H1 (cell line): ENCODE measurements around the gene PEAK3. TPM values are rescaled to one million over a fixed set of nuclear protein-coding genes. Genes with fewer than 3 reads are reported as not detected.

ENCODE experiments used
- CBX8 ChIP-seq: fragments of 300-800, 300-1000 bp; sonication (generic); IDR thresholded peaks from 2 replicates; pipeline ENCODE4 v1.7.1; 2016; ENCODE audit warnings: low read depth, low read length, borderline replicate concordance
- CHD2 ChIP-seq: IDR thresholded peaks from 2 replicates; pipeline ENCODE4 v1.6.1; 2012; ENCODE audit warnings: low read length, improper control_type of control experiment
- CREB1 ChIP-seq: IDR thresholded peaks from 2 replicates; pipeline ENCODE4 v1.6.1; 2012; ENCODE audit warnings: inconsistent platforms
- CTBP2 ChIP-seq: IDR thresholded peaks from 2 replicates; pipeline ENCODE4 v1.7.0; 2011; ENCODE audit warnings: borderline replicate concordance, mild to moderate bottlenecking, moderate library complexity, mixed read lengths, low read length; ENCODE audit not compliant: insufficient read depth, insufficient read length
- EGR1 ChIP-seq: IDR thresholded peaks from 2 replicates; pipeline ENCODE4 v1.6.1; 2011; ENCODE audit warnings: low read depth, low read length, borderline replicate concordance
- EP300 ChIP-seq, 2 experiments: IDR thresholded peaks; 1 replicate in 1 of 2; 2 replicates in 1 of 2; pipeline ENCODE4 v1.6.1; 2011 to 2012; ENCODE audit warnings: low read depth in 2 of 2, low read length in 2 of 2, mild to moderate bottlenecking in 2 of 2, borderline replicate concordance in 1 of 2, inconsistent platforms in 1 of 2, moderate library complexity in 1 of 2
- EZH2 ChIP-seq: fragments of 200-600 bp; sonication (generic); IDR thresholded peaks from 2 replicates; pipeline ENCODE4 v1.7.1; 2012; ENCODE audit warnings: low read depth, mild to moderate bottlenecking, moderate library complexity, low read length, inconsistent platforms; ENCODE audit not compliant: severe bottlenecking
- GABPA ChIP-seq: IDR thresholded peaks from 2 replicates; pipeline ENCODE4 v1.6.1; 2011; ENCODE audit warnings: mild to moderate bottlenecking, low read length, moderate library complexity, borderline replicate concordance; ENCODE audit not compliant: insufficient read depth
- JUN ChIP-seq: IDR thresholded peaks from 2 replicates; pipeline ENCODE4 v1.6.1; 2011; ENCODE audit warnings: low read depth, mild to moderate bottlenecking, improper control_type of control experiment, low read length
- JUND ChIP-seq: IDR thresholded peaks from 2 replicates; pipeline ENCODE4 v1.6.1; 2011; ENCODE audit warnings: mild to moderate bottlenecking, improper control_type of control experiment, low read length
- KDM1A ChIP-seq: fragments of 200-600, 300-600 bp; sonication (generic); IDR thresholded peaks from 2 replicates; pipeline ENCODE4 v1.7.1; 2016; ENCODE audit warnings: mild to moderate bottlenecking, low read length, borderline replicate concordance
- KDM4A ChIP-seq: IDR thresholded peaks from one replicate; pipeline ENCODE4 v1.7.1; 2012; ENCODE audit warnings: low read depth, mild to moderate bottlenecking, moderate library complexity, low read length, inconsistent platforms; ENCODE audit not compliant: severe bottlenecking
- RAD21 ChIP-seq, 2 experiments: IDR thresholded peaks in 1 of 2; conservative IDR thresholded peaks in 1 of 2; 2 replicates each; pipeline ENCODE4 v1.6.1; 2011; ENCODE audit warnings: low read depth in 2 of 2, low read length in 2 of 2, improper control_type of control experiment in 1 of 2, inconsistent platforms in 1 of 2, mild to moderate bottlenecking in 1 of 2, moderate library complexity in 1 of 2
- RFX5 ChIP-seq: IDR thresholded peaks from 2 replicates; pipeline ENCODE4 v1.6.1; 2011; ENCODE audit warnings: low read depth, low read length, improper control_type of control experiment, borderline replicate concordance
- SIN3A ChIP-seq, 2 experiments: IDR thresholded peaks in 1 of 2; conservative IDR thresholded peaks in 1 of 2; 2 replicates each; pipeline ENCODE4 v1.6.1; 2011 to 2012; ENCODE audit warnings: low read length in 2 of 2, improper control_type of control experiment in 1 of 2, low read depth in 1 of 2, mild to moderate bottlenecking in 1 of 2
- SIX5 ChIP-seq: IDR thresholded peaks from 2 replicates; pipeline ENCODE4 v1.6.1; 2011; ENCODE audit warnings: mild to moderate bottlenecking, low read depth, low read length
- TEAD4 ChIP-seq: IDR thresholded peaks from 2 replicates; pipeline ENCODE4 v1.6.1; 2012; ENCODE audit warnings: low read depth, low read length, inconsistent platforms, mixed read lengths
- polyA plus RNA-seq, 7 experiments: library from polyadenylated mRNA; depleted of rRNA in 3 of 7; stranded (reverse) in 5 of 7; unstranded in 2 of 7; fragments of >200 nt in 5 of 7; fragments of 200-250 nt in 2 of 7; gene quantifications; 1 replicate in 5 of 7; 2 replicates in 1 of 7; 4 replicates in 1 of 7; pipeline versions ENCODE4 v1.2.1 to v1.2.3, GENCODE V29; 2011 to 2013; ENCODE audit warnings: missing spikeins in 2 of 7, mixed read lengths in 2 of 7
- total RNA-seq: library from RNA; stranded (reverse); fragmentation: NEBNext Ultra II Directional; extraction: Animal tissue kit (Norgen Biotek cat#: 25700); gene quantifications from 2 replicates; pipeline ENCODE4 v1.2.1, GENCODE V29; 2021
- TF ChIP-seq, protein P1 (sequence below): IDR thresholded peaks from 2 replicates; pipeline ENCODE4 v1.6.1; 2012; ENCODE audit warnings: inconsistent platforms
- TF ChIP-seq, protein P2 (sequence below): IDR thresholded peaks from 2 replicates; pipeline ENCODE4 v1.6.1; 2012; ENCODE audit warnings: inconsistent platforms

The PEAK3 gene
- total and polyA plus RNA-seq, 2 of the 8 experiments (the other 6 are each of a cell fraction or from before 2014, with no cell fraction given) = not detected

DNA sequence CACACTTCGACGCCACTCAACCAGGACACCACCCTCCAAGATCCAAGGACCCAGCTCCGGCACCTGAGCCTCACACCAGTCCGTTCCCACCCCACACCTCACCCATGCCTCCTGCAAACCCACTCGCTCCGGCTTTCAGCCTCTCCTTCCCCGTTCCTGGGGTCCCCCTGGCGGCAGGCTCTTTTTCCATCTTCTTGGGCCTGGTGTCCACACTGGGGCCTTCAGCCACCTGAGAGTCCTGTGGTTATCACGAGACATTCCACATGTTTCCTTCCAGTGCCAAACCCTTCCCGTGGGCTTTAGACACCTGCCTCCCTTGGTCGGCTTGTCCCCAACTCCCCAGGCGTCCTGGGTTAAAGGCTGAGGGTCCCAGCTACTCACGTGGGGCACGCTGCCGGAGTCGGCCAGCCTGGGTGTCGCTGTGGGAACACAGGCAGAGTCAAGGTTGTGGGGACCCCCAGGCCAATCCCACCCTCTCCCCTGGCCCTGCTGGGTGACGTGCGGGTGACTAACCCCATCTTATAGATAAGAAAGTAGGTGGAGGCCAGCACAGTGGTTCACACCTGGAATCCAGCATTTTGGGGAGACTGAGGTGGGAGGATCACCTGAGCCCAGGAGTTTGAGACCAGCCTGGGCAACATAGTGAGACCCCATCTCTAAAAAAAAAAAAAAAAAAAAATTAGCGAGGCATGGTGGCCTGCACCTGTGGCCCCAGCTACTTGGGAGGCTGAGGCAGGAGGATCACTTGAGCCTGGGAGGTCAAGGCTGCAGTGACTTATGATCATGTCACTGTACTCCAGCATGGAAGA is 27.7 kb downstream of the PEAK3 start (continued):
- TF ChIP-seq CTBP2 (no peak), TEAD4 (no peak), JUND (no peak), EZH2 (no peak), EGR1 (no peak), RFX5 (no peak), RAD21 (IDR thresholded peaks at IDR 0.05 in 1 of 2, conservative IDR thresholded peaks at IDR 0.05 in 1 of 2; ENCODE audit: low read depth in 2 of 2, low read length in 2 of 2) (peak; percentile 49 to 54), SIX5 (no peak), CREB1 (no peak), JUN (no peak), CBX8 (no peak), CHD2 (no peak), GABPA (peak; percentile 67), KDM4A (no peak), SIN3A (conservative IDR thresholded peaks at IDR 0.05 in 1 of 2, IDR thresholded peaks at IDR 0.05 in 1 of 2; ENCODE audit: low read depth in 1 of 2, low read length in 2 of 2) (peak in 1 of 2 experiments; percentile 60; a peak in 1 of 4 replicates), EP300 (IDR thresholded peaks at IDR 0.05; ENCODE audit: borderline replicate concordance in 1 of 2, low read depth in 2 of 2, low read length in 2 of 2) (no peak), KDM1A (no peak)
- TF ChIP-seq, protein P1, sequence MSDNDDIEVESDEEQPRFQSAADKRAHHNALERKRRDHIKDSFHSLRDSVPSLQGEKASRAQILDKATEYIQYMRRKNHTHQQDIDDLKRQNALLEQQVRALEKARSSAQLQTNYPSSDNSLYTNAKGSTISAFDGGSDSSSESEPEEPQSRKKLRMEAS = 0 out of 2 replicates have a peak, but pooled peaks have one; percentile 31
- TF ChIP-seq, protein P2, sequence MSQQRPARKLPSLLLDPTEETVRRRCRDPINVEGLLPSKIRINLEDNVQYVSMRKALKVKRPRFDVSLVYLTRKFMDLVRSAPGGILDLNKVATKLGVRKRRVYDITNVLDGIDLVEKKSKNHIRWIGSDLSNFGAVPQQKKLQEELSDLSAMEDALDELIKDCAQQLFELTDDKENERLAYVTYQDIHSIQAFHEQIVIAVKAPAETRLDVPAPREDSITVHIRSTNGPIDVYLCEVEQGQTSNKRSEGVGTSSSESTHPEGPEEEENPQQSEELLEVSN = no peak
